Fibroblast of lung (primary cell): Measurements from ENCODE around the gene PBX1.

Source experiments
- EZH2 ChIP-seq: IDR thresholded peaks from 2 replicates; pipeline ENCODE4 v1.5.1; 2012; ENCODE audit warnings: low read length, control low read depth, mild to moderate bottlenecking; ENCODE audit errors: missing control alignments
- TF ChIP-seq, protein P1 (sequence below), 2 donors: IDR thresholded peaks in 1 of 2; conservative IDR thresholded peaks in 1 of 2; 1 replicate in 1 of 2; 2 replicates in 1 of 2; pipeline ENCODE4 v1.5.1; 2011 to 2012; ENCODE audit warnings: low read length in 2 of 2, control low read depth in 1 of 2, inconsistent platforms in 1 of 2, low read depth in 1 of 2, mild to moderate bottlenecking in 1 of 2

DNA sequence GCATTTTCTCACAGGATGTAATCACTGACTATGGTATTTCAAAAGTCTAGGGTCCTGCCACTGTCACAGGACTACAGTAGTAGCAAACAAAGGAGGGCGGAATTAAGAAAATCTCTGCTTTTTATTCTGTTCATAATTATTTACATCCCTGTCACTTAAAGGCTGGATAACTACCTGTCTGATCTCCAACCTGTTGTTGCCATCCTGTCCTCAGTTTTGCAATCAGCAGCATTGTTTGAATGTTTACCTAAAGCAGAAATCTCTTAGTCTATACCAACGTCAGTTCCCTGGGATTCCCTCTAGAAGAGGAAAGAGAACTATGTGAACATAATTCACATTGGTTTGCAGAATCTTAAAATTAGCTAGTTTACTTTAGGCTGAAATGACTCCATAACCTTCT lies 218.5 kb downstream of the PBX1 start:
- TF ChIP-seq, protein P1, sequence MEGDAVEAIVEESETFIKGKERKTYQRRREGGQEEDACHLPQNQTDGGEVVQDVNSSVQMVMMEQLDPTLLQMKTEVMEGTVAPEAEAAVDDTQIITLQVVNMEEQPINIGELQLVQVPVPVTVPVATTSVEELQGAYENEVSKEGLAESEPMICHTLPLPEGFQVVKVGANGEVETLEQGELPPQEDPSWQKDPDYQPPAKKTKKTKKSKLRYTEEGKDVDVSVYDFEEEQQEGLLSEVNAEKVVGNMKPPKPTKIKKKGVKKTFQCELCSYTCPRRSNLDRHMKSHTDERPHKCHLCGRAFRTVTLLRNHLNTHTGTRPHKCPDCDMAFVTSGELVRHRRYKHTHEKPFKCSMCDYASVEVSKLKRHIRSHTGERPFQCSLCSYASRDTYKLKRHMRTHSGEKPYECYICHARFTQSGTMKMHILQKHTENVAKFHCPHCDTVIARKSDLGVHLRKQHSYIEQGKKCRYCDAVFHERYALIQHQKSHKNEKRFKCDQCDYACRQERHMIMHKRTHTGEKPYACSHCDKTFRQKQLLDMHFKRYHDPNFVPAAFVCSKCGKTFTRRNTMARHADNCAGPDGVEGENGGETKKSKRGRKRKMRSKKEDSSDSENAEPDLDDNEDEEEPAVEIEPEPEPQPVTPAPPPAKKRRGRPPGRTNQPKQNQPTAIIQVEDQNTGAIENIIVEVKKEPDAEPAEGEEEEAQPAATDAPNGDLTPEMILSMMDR (conservative IDR thresholded peaks at IDR 0.05 in 1 of 2, IDR thresholded peaks at IDR 0.05 in 1 of 2; ENCODE audit: low read depth in 1 of 2, low read length in 2 of 2) = no peak
- TF ChIP-seq EZH2 = no peak
